ENCODE measurements around the gene MYO18B. TPM values are rescaled to one million over a fixed set of nuclear protein-coding genes. Genes with fewer than 3 reads are reported as not detected.

The MYO18B gene
- polyA plus RNA-seq, 3 donors, result not detected

DNA sequence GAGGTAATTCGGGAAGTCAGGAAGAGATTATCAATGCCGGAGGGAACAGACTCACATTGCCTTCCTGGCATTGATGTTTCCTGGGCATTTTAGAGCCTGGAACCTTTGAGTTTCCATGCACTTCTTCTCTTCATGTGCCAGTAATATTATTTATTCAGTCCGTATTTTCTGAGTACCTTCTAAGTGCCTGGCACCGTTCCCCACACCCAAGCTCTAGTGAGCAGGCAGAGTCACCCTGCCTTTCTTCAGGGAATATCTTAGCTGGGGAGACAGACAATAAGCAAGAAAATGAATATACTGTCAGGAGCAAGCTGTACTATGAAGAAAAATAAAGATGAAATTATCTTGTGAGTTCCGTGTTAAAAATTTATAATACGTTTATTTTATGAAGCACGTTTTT lies 291.1 kb downstream of the MYO18B start:
- Histone ChIP-seq H3K79me2 (ENCODE audit: insufficient read depth, low read length) (no peaks in the 10 kb centered on the region), H3K4me3 (replicated peaks in 1 of 3; ENCODE audit: low read depth in 2 of 3, low read length in 3 of 3) (no peak overlapping the region), H2AFZ (ENCODE audit: insufficient read depth, low read depth, low read length, poor library complexity, severe bottlenecking) (no peak overlapping the region), H3K27me3 (ENCODE audit: control insufficient read depth in 2 of 2, insufficient read depth in 2 of 2, low read length in 2 of 2) (no peaks in the 10 kb centered on the region), H3K4me2 (replicated peaks; ENCODE audit: extremely low read depth, low read length, poor library complexity, severe bottlenecking) (no peak overlapping the region), H3K4me1 (ENCODE audit: control insufficient read depth in 1 of 2, insufficient read depth in 2 of 2, low read length in 2 of 2) (no peaks in the 10 kb centered on the region), H3K27ac (ENCODE audit: low read depth in 1 of 2, low read length in 2 of 2) (no peak overlapping the region), H4K20me1 (ENCODE audit: insufficient read depth, low read length) (no peaks in the 10 kb centered on the region), H3K36me3 (replicated peaks in 1 of 2; ENCODE audit: control insufficient read depth in 1 of 2, insufficient read depth in 2 of 2, low read length in 2 of 2) (no peaks in the 10 kb centered on the region), H3K9ac (ENCODE audit: insufficient read depth, low read length, poor library complexity, severe bottlenecking) (no peak overlapping the region), H3K9me3 (replicated peaks in 1 of 2; ENCODE audit: control insufficient read depth in 1 of 2, insufficient read depth in 1 of 2, low read length in 2 of 2) (peaks cover 14 to 23% of the 10 kb centered on the region in 2 donors)
- no CpG with 5 or more reads among the region's 7 CpGs for WGBS (ENCODE audit: insufficient coverage)
- Mint-ChIP-seq H3K27me3 (ENCODE audit: low read depth in 3 of 3) (peaks cover 0 to 4% (median 2%) of the 10 kb centered on the region in 3 donors), H3K4me3 (no peak overlapping the region), H3K4me1 (no peaks in the 10 kb centered on the region), H3K9me3 (peaks cover 5 to 21% (median 13%) of the 10 kb centered on the region in 7 donors), H3K27ac (no peak overlapping the region), H3K36me3 (no peaks in the 10 kb centered on the region)
- no peak for DNase-seq
- intact Hi-C loops (cut with micrococcal nuclease), result no loop called here
- TF ChIP-seq, protein P1, sequence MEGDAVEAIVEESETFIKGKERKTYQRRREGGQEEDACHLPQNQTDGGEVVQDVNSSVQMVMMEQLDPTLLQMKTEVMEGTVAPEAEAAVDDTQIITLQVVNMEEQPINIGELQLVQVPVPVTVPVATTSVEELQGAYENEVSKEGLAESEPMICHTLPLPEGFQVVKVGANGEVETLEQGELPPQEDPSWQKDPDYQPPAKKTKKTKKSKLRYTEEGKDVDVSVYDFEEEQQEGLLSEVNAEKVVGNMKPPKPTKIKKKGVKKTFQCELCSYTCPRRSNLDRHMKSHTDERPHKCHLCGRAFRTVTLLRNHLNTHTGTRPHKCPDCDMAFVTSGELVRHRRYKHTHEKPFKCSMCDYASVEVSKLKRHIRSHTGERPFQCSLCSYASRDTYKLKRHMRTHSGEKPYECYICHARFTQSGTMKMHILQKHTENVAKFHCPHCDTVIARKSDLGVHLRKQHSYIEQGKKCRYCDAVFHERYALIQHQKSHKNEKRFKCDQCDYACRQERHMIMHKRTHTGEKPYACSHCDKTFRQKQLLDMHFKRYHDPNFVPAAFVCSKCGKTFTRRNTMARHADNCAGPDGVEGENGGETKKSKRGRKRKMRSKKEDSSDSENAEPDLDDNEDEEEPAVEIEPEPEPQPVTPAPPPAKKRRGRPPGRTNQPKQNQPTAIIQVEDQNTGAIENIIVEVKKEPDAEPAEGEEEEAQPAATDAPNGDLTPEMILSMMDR (IDR thresholded peaks at IDR 0.05), result no peak

- Histone ChIP-seq H3K36me3 (replicated peaks in 1 of 2; ENCODE audit: control insufficient read depth in 1 of 2, insufficient read depth in 2 of 2, low read length in 2 of 2) (no peaks in the 10 kb centered on the region), H3K9ac (ENCODE audit: insufficient read depth, low read length, poor library complexity, severe bottlenecking) (no peak overlapping the region), H3K79me2 (ENCODE audit: insufficient read depth, low read length) (no peaks in the 10 kb centered on the region), H3K9me3 (replicated peaks in 1 of 2; ENCODE audit: control insufficient read depth in 1 of 2, insufficient read depth in 1 of 2, low read length in 2 of 2) (peaks cover 14 to 23% of the 10 kb centered on the region in 2 donors), H4K20me1 (ENCODE audit: insufficient read depth, low read length) (no peaks in the 10 kb centered on the region), H3K4me3 (replicated peaks in 1 of 3; ENCODE audit: low read depth in 2 of 3, low read length in 3 of 3) (no peak overlapping the region), H3K27me3 (ENCODE audit: control insufficient read depth in 2 of 2, insufficient read depth in 2 of 2, low read length in 2 of 2) (no peaks in the 10 kb centered on the region), H2AFZ (ENCODE audit: insufficient read depth, low read depth, low read length, poor library complexity, severe bottlenecking) (no peak overlapping the region), H3K4me1 (ENCODE audit: control insufficient read depth in 1 of 2, insufficient read depth in 2 of 2, low read length in 2 of 2) (no peaks in the 10 kb centered on the region), H3K4me2 (replicated peaks; ENCODE audit: extremely low read depth, low read length, poor library complexity, severe bottlenecking) (no peak overlapping the region), H3K27ac (ENCODE audit: low read depth in 1 of 2, low read length in 2 of 2) (no peak overlapping the region)
- H3K9me3 Mint-ChIP-seq, result peaks cover 5 to 21% (median 13%) of the 10 kb centered on the region in 7 donors
- peaks cover 0 to 4% (median 2%) of the 10 kb centered on the region in 3 donors for H3K27me3 Mint-ChIP-seq (ENCODE audit: low read depth in 3 of 3)
- no peak overlapping the region for H3K27ac Mint-ChIP-seq
- H3K36me3 Mint-ChIP-seq, result no peaks in the 10 kb centered on the region
- TF ChIP-seq, protein P1 (IDR thresholded peaks at IDR 0.05), result peak; percentile 10
- no peaks in the 10 kb centered on the region for H3K4me1 Mint-ChIP-seq
- no peak for DNase-seq
- intact Hi-C loops (cut with micrococcal nuclease), result no loop called here
- H3K4me3 Mint-ChIP-seq, result no peak overlapping the region
Measured at GRCh38 chr22:26033586-26033985, 291.6 kb downstream of the MYO18B start.
